NCI-H510A (cell line): ENCODE data around the gene ABCB6.
A peak's percentile ranks its signal among the peaks of the same experiment; 100 is the strongest.

ENCODE experiments used
- DNase-seq: peaks from one replicate; lab custom pipeline; 2025; lab: John Stamatoyannopoulos, UW

ABCB6 gene

DNA sequence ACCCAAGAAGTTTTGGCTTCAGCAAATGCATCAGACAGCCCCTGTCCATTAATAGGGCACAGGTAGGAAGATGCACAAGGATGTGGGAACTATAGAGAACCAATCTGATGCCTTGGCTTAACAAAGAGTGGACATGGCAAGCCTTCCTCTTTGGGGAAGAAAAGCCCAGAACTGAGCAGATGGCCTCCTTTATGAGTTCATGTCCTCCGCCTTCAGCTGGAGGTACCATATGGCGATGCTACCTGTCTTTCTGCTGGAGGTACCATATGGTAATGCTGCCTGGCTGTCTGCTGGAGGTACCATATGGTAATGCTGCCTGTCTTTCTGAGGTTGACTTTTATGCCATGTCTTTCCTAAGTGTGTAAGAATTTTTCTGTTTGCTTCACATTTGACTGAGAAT lies 34.6 kb downstream of the ABCB6 start:
- DNase-seq: no peak

DNA sequence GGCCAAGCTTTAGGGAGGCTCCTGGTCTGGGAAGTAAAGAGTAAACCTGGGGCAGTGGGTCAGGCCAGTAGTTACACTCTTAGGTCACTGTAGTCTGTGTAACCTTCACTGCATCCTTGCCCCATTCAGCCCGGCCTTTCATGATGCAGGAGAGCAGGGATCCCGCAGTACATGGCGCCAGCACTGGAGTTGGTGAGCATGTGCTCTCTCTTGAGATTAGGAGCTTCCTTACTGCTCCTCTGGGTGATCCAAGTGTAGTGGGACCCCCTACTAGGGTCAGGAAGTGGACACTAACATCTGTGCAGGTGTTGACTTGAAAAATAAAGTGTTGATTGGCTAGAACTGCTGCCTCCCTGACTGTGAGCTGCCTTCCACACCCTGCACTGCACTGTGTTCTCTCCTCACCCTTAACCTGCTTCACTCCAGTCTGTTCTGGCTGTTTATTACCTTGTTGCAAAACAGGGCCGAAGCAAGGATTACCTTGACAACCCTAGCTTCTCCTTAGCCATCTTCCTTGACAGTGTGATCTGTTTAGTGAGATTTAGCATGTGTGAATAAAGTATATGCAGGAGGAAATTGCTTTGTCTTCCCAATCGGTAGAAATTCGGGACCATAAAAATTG lies 35.5 kb downstream of the ABCB6 start:
- DNase-seq: no peak

DNA sequence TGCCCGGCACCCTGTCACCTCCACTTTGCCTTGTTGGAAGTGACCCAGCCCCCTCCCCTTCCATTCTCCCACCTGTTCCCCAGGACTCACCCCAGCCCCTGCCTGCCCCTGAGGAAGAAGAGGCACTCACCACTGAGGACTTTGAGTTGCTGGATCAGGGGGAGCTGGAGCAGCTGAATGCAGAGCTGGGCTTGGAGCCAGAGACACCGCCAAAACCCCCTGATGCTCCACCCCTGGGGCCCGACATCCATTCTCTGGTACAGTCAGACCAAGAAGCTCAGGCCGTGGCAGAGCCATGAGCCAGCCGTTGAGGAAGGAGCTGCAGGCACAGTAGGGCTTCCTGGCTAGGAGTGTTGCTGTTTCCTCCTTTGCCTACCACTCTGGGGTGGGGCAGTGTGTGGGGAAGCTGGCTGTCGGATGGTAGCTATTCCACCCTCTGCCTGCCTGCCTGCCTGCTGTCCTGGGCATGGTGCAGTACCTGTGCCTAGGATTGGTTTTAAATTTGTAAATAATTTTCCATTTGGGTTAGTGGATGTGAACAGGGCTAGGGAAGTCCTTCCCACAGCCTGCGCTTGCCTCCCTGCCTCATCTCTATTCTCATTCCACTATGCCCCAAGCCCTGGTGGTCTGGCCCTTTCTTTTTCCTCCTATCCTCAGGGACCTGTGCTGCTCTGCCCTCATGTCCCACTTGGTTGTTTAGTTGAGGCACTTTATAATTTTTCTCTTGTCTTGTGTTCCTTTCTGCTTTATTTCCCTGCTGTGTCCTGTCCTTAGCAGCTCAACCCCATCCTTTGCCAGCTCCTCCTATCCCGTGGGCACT lies 36.2 kb downstream of the ABCB6 start:
- DNase-seq: no peak

DNA sequence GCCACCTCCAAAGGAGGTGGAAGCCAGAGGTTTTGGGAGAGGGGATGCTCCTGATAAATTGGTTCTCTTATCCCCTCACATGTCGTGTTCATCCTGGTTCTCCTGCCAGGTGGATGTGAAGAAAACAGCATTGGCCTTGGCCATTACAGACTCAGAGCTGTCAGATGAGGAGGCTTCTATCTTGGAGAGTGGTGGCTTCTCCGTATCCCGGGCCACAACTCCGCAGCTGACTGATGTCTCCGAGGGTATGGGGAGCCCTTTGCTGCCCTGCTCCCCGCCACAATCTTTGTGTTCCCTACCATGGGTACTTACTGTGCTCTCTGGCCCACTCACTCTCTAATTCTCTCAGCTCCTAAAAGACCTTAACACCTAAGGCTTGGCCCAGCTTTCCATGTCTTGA lies 37.2 kb downstream of the ABCB6 start:
- no peak for DNase-seq

DNA sequence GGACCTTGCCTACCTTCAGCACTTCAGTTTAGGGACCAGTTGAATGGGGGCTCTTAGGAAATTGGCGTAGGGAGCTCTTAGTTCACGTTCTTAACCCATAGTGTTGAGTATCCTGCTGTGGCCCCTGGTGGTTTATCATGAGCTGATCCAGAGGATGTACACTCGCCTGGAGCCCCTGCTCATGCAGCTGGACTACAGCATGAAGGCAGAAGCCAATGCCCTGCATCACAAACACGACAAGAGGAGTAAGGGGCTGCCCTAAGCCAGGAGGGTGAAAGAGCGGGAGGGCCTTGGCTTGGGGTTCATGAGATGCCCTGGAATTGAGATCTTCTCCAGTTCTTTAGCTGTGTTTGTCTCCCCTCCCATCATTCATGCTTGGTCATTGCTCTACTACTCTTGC lies 37.8 kb downstream of the ABCB6 start:
- DNase-seq: no peak

DNA sequence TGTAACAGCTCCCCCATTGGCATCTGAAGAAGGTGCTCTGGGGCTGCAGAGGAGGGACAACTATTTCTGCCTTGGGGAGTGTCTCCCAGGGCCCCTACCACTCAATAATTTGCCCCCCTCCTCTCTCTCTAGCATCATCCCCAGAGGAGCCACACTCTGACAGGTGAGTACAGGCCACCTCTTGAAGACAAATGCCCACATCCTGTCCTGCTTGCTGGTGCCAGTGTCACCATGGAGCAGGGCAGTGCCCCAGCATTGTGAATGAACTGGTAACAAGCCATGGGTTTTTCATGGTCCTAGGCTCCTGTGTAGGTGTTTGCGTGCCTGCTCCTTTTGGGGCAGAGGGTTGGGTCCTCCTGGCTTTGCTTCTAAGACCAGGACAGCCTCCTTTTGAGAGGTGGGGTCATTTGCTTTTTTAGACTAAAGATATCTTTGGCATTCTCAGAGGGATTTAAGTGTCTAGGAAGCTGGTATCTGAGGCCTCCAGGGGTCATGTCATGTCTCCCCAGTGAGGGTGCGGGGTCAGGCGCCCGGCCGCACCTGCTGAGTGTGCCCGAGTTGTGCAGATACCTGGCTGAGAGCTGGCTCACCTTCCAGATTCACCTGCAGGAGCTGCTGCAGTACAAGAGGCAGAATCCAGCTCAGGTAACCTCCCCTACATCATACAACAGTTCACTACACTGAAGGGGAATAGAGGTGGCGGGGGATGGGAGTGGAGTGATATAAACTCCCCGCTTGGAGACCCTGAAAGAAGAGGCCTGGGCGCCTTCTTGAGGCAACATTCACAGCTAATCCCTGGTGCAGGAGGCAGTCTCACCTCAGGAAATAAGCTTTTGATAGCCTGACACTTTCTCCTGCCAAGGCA lies 38.9 kb downstream of the ABCB6 start:
- no peak for DNase-seq

DNA sequence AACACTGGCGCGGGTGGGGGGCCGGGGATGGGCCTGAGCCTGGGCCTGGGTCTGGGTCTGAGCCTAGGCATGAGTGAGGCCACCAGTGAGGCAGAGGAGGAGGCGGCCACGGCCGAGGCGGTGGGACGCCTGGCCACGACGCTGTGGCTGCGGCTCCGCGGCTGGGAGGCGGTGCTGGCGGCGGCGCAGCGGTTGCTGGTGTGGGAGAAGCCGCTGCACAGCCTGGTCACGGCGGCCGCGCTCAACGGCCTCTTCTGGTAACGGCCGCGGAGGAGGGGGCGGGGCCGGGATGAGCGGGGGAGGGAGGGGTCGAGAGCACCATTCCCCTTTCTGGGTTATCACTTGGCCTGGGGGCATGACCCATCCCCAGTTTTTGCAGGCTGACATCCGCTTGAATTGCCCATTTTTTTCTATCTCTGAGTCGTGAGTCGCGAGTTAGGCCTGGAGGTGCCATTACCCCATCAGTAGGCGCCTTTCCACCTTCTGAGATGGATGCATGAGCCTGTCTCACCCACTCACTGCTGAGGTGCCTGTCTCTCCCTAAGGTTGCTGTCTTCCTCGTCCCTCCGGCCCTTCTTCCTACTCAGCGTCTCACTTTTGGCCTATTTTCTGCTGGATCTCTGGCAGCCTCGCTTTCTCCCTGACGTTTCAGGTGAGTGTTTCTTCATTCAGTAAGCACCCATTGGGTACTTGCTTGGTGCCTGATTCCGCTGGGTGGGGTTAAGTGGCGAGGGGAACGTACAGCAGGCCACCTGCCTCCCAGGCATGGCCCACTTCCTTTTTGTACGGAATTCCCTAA lies 40.2 kb downstream of the ABCB6 start:
- DNase-seq: peak; percentile 37

DNA sequence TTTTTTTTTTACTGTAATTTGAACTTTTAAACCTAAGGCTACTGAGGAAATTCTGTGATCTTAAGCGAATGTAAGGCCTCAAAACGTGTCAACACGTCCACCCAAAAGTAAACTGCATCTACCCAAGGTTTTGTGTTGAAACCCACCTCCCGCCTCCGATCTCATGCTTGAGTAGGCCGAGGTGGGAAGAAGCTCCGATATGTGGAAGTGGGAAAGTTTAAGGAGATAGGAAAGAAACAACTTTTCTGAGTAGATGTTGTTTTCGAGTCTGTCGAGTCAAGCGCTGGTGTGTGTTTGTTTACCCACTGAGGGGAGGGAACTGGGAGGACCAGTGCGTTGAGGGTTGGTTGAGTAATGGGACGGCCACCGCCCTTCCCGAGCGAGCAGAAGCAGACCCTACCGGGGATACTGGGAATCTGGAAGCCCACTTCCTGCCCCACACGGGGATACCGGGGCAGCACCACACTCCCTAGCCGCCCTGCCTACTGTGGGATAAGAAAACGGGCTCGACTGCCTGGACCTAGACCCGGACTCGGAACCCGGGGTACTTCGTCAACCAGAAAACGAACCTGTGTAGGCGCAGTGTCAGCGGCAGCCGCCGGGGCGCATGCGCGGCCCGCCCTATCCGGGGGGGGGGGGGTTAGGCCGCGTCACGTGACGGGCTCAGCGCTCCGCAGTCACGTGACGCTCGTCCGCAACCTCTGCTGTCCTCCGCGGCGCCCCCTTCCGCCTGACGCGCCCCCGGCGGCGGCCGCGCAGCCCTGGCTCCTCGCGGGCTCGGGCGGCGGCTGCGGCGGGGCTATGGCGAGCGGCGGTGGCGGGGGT lies 41.0 kb downstream of the ABCB6 start, which contains the start of gene RETREG2:
Gene RETREG2 (plus strand): TSS at position 724 of the 825 bp plus-strand sequence. CDS start 78 bp downstream, at position 802.
- peak; percentile 81 for DNase-seq

DNA sequence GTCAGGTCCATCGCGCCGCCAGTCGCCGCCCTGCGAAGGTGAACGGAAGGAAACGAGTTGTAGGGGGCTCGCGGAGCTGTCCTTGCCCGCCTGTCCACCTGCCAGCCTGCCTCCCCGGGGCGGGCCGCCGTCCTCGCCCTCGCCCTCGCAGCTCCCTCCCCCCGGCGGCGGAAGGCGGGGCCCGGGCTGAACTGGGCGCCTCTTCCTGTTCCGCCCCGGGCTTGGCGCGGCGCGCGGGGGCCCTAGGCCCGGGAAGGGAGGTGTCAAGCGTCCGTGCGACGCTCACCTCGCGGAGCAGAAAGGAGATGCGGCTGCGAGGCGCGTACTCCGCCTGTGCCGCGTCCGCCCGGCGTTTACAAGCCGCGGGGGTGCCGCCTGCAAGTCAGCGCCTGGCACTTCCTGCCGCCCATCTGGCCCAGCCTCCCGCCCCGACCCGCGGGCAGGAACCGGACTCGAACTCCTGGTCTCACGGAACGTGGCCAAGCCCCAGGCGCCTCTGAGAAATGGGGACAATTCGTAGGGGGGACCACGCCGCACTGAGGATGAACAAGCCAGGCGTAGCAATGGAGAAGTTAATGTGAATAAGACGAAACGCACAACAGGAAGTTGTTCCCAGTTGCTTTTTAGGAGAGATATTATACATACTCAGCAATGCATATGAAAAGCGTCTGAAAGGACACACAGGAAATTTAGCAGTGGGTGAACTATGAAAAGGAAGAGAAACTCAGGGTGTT lies 41.8 kb downstream of the ABCB6 start, which contains the start of gene CNPPD1:
Gene CNPPD1 (minus strand): TSS at position 108 of the 734 bp plus-strand sequence. CDS start 97 bp downstream, at position 11.
- peak; percentile 92 for DNase-seq

DNA sequence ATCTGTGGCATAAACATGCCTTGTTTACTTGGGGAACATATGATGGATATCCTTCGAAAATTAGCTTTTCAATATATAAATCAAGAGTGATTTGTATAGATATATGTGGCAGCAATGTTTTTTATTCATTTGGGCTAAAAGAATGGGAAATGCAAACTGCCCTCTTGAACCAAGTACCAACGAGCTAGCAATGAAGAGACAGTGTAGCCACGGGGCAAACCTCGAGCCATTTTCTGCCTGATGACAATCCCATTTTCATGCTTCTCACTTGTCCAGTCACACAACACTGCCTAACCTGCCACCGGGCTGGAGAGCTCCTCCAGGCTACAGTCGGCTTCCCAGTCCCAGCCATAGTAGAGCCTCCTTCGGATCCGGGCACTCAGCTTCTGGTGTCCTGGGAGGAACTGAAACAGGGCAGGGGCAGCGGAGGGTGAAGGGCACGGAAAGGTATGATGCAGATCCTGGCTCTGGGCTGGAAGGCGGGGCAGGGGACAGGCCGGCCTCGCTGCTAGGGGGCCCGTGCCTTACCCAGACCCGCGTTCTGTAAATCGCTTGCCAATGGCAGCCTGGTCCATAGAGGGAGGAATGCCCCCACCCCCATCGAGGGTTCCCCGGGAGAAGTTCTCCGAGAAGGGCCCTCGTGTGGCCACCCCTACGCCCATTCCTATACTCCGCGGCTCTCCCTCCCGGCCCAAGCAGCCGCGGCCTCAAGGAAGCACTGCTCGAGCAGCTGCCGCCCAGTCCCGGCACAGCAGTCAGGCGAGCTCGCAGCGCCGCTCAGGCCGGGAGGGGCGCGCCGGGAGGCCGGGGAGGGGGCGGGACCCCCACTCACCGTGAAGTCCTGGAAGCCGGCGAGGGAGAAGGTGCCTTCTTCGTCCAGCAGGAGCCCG lies 42.6 kb downstream of the ABCB6 start:
- DNase-seq: peak; percentile 61

DNA sequence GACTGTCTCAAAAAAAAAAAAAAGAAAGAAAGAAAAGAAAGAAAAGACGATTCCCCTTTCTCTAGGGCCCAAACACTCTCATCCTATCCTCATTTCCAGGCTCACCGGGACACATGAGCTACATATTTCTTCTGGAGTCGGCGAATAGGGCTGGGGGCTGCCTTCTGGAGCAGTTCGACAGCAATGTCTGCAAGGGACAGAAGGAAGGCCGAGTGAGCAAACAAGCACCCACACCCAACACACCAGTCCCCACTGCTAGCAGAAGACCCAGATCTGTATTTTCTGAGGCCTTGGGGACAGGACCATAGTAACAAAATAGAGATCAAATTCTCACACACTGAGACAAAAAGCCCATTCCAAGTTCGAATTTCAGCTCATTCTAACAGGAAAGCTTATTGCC lies 43.3 kb downstream of the ABCB6 start:
- DNase-seq: no peak

DNA sequence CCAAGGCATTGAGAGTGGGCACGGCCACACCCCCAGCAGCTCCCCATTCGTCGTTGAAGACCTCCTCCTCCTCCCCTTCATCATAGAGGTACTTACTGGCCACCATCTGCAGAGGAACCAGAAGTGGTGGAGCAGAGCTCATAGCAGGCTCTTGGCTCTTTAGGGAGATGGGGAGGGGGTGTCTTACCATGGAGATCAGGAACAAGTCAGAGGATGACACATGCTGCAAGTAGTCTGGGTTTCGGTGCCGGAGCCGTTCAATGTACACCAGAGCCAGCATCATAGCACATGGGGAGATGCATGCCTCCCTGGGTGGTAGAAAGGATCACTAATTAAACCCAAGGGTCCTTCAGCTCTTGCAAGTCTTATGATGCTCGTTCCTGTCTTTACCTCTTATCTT lies 44.0 kb downstream of the ABCB6 start:
- DNase-seq: no peak

DNA sequence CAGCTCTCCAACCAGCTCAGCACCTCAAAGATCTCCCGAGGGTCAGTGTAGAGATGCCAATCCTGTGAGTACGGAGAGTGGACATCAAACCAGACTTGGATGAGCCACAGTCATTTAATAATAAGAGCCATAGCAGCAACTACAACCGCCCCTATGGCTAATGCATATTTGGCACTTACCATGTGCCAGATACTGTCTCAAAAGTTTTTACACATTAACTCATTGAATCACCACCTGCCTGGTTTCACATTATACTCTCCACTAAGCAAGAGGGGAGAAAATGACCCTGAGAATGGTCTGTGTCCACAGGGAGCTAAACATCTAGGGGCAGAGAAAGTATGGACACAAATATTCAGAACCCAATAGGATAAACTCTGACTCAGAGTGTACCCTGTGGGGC lies 44.6 kb downstream of the ABCB6 start:
- no peak for DNase-seq

DNA sequence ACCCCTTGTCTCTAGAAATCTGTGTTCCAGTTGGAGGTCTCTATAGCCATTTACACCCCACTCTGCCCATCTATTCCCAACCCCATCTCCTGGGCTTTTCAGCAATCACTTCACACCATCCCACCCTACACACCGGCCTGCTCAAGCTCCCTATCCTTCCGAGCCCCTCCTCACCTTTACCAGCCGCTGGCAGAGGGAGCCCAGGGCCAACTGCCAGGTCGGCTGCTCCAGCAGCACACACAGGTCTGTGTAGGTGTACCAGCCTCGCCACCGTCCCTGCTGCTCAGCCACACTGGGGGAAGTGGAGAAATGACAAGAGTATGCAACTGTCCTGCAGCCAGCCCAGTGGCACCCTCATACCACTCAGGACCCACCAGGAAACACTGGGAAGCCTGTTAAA lies 45.6 kb downstream of the ABCB6 start:
- no peak for DNase-seq

DNA sequence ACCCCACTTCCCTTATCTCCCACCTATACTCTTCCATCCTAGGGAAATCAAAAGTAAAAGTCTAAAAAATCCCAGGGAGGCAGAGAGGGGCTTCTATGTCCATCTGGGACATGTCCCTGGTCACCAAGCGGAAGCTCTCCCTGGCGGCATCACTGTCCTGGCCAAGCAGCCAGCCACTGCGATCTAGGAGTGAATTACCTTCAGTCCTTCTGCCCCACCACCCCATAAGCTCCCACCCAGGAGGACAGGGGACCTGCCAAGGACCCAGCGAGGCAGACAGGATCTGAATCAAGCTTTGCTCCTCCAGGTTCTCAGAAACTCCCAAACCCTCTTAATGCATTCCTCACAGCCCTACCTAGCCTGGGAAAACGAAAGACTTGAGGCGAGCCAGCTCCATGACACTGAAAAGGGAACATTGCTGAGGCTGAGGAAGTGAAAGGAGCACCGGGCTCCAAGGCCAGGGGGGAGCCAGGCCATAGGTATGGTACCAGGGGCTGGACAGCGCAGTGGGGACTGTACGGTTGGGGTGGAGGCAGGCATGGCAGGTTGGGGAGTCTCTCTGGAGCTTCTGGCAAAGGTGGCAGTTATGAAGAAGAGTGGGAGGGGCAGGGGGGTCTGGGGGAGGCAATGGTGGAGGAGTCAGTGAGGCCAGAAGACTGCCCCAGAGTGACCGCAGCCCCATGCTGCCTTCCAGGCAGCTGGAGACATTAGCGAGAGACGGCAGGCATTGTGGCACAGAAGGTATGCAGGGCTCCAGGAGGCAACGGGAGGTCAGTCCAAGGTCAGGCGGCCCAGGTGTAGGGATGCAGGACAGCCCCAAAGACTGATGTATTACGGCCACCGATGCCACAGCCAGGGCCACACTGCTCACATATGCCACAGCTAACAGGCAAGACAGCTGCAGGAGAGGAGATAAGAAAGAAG lies 46.3 kb downstream of the ABCB6 start:
- no peak for DNase-seq

DNA sequence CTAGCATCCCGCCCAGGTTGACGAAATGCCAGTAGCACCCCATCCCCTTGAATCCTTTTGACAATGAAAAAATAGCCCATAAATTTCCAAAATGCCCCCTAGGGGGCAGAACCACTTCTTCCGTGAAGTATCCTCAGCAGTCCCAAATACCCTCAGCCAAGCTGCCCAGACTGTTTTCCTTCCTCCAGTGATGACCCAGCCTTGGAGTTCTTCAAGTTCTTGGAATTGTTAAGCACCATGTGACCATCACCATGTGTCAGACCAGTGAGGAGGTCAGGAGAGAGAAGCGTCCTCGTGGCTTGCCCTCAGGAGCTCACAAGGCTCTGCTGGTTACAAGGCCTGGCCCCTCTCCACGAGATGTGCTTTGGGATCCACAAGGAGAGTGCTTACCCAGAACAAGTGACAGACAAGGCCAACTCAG lies 47.5 kb downstream of the ABCB6 start:
- no peak for DNase-seq

DNA sequence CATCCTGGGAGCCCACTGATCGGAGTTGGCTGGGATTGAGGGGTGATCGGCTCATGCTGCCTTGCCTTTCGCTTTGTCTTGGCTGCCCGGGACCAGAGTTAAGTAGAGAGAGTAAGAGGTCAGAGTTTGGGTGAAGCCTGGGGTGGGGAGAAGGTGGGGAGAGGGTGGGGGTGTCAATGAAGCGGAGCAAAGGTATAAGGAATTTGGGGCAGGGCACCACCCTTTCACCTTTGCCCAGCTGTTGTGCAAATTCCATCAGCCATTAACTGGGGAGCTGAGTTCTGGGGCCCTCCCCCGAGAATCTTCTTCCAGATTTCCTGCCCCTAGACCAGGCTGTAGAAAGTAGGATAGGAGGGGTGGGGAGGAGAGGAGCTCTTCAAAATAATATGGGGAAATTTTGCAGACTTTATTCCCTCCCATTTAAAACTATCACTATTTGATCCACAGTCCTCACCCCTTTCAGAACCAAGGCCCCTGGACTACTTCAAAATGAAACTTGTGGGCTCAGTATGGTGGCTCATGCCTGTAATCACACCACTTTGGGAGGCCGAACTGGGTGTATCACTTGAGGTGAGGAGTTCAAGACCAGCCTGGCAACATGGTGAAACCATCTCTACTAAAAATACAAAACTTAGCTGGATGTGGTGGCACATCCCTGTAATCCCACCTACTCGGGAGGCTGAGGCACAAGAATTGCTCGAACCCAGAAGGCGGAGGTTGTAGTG lies 48.7 kb downstream of the ABCB6 start, which contains the start of gene SLC23A3:
Gene SLC23A3 (minus strand): TSS at position 100 of the 725 bp plus-strand sequence. CDS start 45 bp downstream, at position 55.
- DNase-seq: no peak
